Body of pancreas (tissue), 4 donors: Measurements from ENCODE around the gene VEZF1. TPM values are rescaled to one million over a fixed set of nuclear protein-coding genes. Genes with fewer than 3 reads are reported as not detected.

Experiments used
- ATAC-seq: fragments of 150-250 bp; one replicate; pipeline ENCODE4 v1.9.1; 2016
- DNase-seq, 4 donors: peaks; one replicate each; pipeline ENCODE4 v3.0.0-alpha.2; 2019
- H3K27ac ChIP-seq, 4 donors: fragments of 200-600 bp; sonication (generic); 1 replicate in 3 of 4; 2 replicates in 1 of 4; pipeline versions ENCODE4 v1.5.1 to v1.6.1; 2016 to 2019; ENCODE audit warnings: mild to moderate bottlenecking in 1 of 4, mixed read lengths in 1 of 4, moderate library complexity in 1 of 4
- H3K27me3 ChIP-seq, 2 donors: fragments of 200-600 bp; sonication (generic); one replicate each; pipeline ENCODE4 v1.6.0; 2016; ENCODE audit warnings: mild to moderate bottlenecking in 1 of 2
- H3K36me3 ChIP-seq, 2 donors: fragments of 200-600 bp; sonication (generic); replicated peaks in 1 of 2; 2 replicates each; pipeline ENCODE4 v1.5.1; 2016; ENCODE audit warnings: low read depth in 2 of 2; ENCODE audit not compliant: insufficient read depth in 1 of 2
- H3K4me1 ChIP-seq: fragments of 200-600 bp; sonication (generic); one replicate; pipeline ENCODE4 v1.6.0; 2016
- H3K4me3 ChIP-seq, 2 donors: fragments of 200-600 bp; sonication (generic); 1 replicate in 1 of 2; 2 replicates in 1 of 2; pipeline ENCODE4 v1.5.1; 2016 to 2019
- H3K9me3 ChIP-seq, 3 donors: fragments of 200-600 bp; sonication (generic); 1 replicate in 2 of 3; 2 replicates in 1 of 3; pipeline ENCODE4 v1.5.1; 2016
- POLR2A ChIP-seq, 3 donors: fragments of 450-650 bp; IDR thresholded peaks; one replicate each; pipeline ENCODE4 v1.6.1; 2016; ENCODE audit warnings: antibody characterized with exemption in 3 of 3, mild to moderate bottlenecking in 2 of 3
- WGBS, 2 donors: methylation state at CpG; one replicate each; pipeline ENCODE4 v1.1.5; 2017; 5-methylcytosine and 5-hydroxymethylcytosine counted together
- intact Hi-C: fragments of 100-400 bp; cut with DNase I; formaldehyde crosslinking; loops from one replicate; pipeline ENCODE4 v1.15.1; 2023
- total RNA-seq, 2 donors: library from RNA; depleted of rRNA; stranded (reverse); fragments of >200 nt; gene quantifications; one replicate each; pipeline ENCODE4 v1.1.0, GENCODE V29; 2016
- TF ChIP-seq, protein P1 (sequence below), 7 experiments: fragments of 450-650 bp in 4 of 7; fragments of 200-600 bp in 3 of 7; sonication (generic) in 3 of 7; IDR thresholded peaks; one replicate each; pipeline ENCODE4 v1.5.1; 2016 to 2019; ENCODE audit warnings: antibody characterized with exemption in 7 of 7

VEZF1 gene
- total RNA-seq, 2 donors from 2014 or later: 14.5 to 39.4 TPM

GRCh38 chr17:57971572-57971971 lies 16.5 kb downstream of the VEZF1 start:
- Histone ChIP-seq H3K9me3 (no peaks in the 10 kb centered on the region), H3K27ac (no peak overlapping the region)

DNA sequence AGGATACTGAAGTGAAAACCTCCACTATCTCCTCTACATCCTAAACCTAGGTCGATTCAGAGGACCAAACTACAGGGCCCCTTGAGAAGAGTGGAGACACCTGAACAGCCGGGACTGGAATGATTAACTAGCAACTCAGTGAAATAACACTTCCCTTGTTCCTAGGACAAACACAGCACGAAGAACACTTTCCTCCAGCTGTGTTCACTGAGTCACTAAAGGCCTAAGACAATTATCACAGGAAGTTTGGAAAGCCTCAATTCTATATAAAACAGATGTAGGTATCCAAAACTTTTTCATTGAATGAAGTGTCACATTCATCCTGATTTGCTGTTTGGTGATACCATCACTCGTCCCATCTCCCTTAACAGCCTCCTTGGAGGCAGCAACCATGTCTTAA lies 17.3 kb downstream of the VEZF1 start:
- no peak for DNase-seq
- no peaks in the 10 kb centered on the region for H3K27me3 ChIP-seq
- no peak overlapping the region for H3K27ac ChIP-seq
- TF ChIP-seq, protein P1, sequence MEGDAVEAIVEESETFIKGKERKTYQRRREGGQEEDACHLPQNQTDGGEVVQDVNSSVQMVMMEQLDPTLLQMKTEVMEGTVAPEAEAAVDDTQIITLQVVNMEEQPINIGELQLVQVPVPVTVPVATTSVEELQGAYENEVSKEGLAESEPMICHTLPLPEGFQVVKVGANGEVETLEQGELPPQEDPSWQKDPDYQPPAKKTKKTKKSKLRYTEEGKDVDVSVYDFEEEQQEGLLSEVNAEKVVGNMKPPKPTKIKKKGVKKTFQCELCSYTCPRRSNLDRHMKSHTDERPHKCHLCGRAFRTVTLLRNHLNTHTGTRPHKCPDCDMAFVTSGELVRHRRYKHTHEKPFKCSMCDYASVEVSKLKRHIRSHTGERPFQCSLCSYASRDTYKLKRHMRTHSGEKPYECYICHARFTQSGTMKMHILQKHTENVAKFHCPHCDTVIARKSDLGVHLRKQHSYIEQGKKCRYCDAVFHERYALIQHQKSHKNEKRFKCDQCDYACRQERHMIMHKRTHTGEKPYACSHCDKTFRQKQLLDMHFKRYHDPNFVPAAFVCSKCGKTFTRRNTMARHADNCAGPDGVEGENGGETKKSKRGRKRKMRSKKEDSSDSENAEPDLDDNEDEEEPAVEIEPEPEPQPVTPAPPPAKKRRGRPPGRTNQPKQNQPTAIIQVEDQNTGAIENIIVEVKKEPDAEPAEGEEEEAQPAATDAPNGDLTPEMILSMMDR (IDR thresholded peaks at IDR 0.05): no peak
- no peak for TF ChIP-seq POLR2A (IDR thresholded peaks at IDR 0.05)
- H3K4me3 ChIP-seq: no peak overlapping the region
- no peak for ATAC-seq
- 30 to 35% methylated on average over 4 of the region's 4 CpGs for WGBS, 2 donors
- no peaks in the 10 kb centered on the region for H3K9me3 ChIP-seq
- intact Hi-C loops: no loop called here
- H3K36me3 ChIP-seq: peaks cover 0 to 5% of the 10 kb centered on the region in 2 donors
- H3K4me1 ChIP-seq: peaks cover 10% of the 10 kb centered on the region

More at GRCh38 chr17:57971572-57971971, 16.5 kb downstream of the VEZF1 start:
- Histone ChIP-seq H3K4me3 (no peak overlapping the region), H3K36me3 (peaks cover 0 to 5% of the 10 kb centered on the region in 2 donors), H3K4me1 (peaks cover 14% of the 10 kb centered on the region), H3K27me3 (no peaks in the 10 kb centered on the region)
- TF ChIP-seq POLR2A (IDR thresholded peaks at IDR 0.05): no peak
- TF ChIP-seq, protein P1 (IDR thresholded peaks at IDR 0.05): no peak
- DNase-seq (no peak), ATAC-seq (no peak)
- intact Hi-C loops: no loop called here
- 73 to 75% methylated on average over 10 of the region's 10 CpGs for WGBS, 2 donors

- intact Hi-C loops: no loop called here
- Histone ChIP-seq H3K27me3 (no peaks in the 10 kb centered on the region), H3K36me3 (peaks cover 0 to under 1% of the 10 kb centered on the region in 2 donors), H3K9me3 (no peaks in the 10 kb centered on the region), H3K4me3 (no peak overlapping the region), H3K27ac (no peak overlapping the region), H3K4me1 (no peaks in the 10 kb centered on the region)
- 30 to 45% methylated on average over 1 of the region's 1 CpG for WGBS, 2 donors
- ATAC-seq: no peak
- TF ChIP-seq, protein P1 (IDR thresholded peaks at IDR 0.05): no peak
- no peak for TF ChIP-seq POLR2A (IDR thresholded peaks at IDR 0.05)
- DNase-seq: no peak
Observed at GRCh38 chr17:57968456-57968855, 19.6 kb downstream of the VEZF1 start.

GRCh38 chr17:57966875-57967274 lies 21.2 kb downstream of the VEZF1 start:
- H3K27ac ChIP-seq: no peak overlapping the region
- no peak for TF ChIP-seq POLR2A (IDR thresholded peaks at IDR 0.05)
- TF ChIP-seq, protein P1 (IDR thresholded peaks at IDR 0.05): no peak
- intact Hi-C loops: no loop called here
- no peaks in the 10 kb centered on the region for H3K4me1 ChIP-seq
- no peaks in the 10 kb centered on the region for H3K36me3 ChIP-seq
- 73 to 78% methylated on average over 5 of the region's 5 CpGs for WGBS, 2 donors
- no peaks in the 10 kb centered on the region for H3K27me3 ChIP-seq
- H3K4me3 ChIP-seq: no peak overlapping the region
- DNase-seq: no peak
- no peak for ATAC-seq
- no peaks in the 10 kb centered on the region for H3K9me3 ChIP-seq

DNA sequence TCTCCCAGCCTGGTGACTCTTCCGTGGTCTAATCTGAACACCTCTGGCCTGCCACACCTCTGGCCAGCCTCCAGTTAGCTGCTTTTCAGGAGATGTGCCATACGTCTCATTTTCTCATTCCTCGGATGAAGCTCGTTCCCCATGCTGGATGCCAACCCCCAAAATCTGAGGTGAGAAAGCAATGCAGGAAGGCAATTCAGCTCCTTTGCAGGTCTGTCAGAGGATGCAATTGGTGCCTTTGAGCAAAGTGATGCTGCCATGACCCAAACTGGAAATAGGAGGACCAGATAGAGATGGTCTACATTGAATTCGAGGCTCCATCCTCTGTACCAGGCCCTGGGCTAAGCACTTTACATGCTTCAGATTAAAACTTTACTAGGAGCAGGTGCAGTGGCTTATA lies 21.8 kb downstream of the VEZF1 start:
- H3K4me1 ChIP-seq: no peaks in the 10 kb centered on the region
- no peaks in the 10 kb centered on the region for H3K9me3 ChIP-seq
- H3K36me3 ChIP-seq: no peaks in the 10 kb centered on the region
- no peaks in the 10 kb centered on the region for H3K27me3 ChIP-seq
- ATAC-seq (no peak), DNase-seq (no peak)
- no peak overlapping the region for H3K27ac ChIP-seq
- TF ChIP-seq, protein P1 (IDR thresholded peaks at IDR 0.05): no peak
- no peak for TF ChIP-seq POLR2A (IDR thresholded peaks at IDR 0.05)
- H3K4me3 ChIP-seq: no peak overlapping the region
- WGBS, 2 donors: 73 to 76% methylated on average over 5 of the region's 5 CpGs
- intact Hi-C loops: no loop called here
